ACHN (cell line): ENCODE data around the gene GPBAR1.
A peak's percentile ranks its signal among the peaks of the same experiment; 100 is the strongest.

Experiments used
- DNase-seq: peaks from one replicate; pipeline ENCODE4 v3.0.0-alpha.2; 2015
- in situ Hi-C: cut with HindIII; loops from 2 replicates; pipeline ENCODE4 v1.10.0; 2017; ENCODE audit warnings: low sequenced_read_pairs, low pct_ligation_motif_present, low pct_unique_long_range_greater_than_20kb

GPBAR1 gene

GRCh38 chr2:218277921-218278320 is 17.1 kb downstream of the GPBAR1 start:
- in situ Hi-C loops: no loop called here
- no peak for DNase-seq

GRCh38 chr2:218278531-218279360 is 17.9 kb downstream of the GPBAR1 start:
- in situ Hi-C loops: no loop called here
- no peak for DNase-seq

GRCh38 chr2:218280260-218280870 is 19.6 kb downstream of the GPBAR1 start:
- in situ Hi-C loops: no loop called here
- no peak for DNase-seq

- no peak for DNase-seq
- in situ Hi-C loops: no loop called here
These were observed 20.6 kb downstream of the GPBAR1 start for GRCh38 chr2:218281449-218281848.

GRCh38 chr2:218282173-218282991 is 21.6 kb downstream of the GPBAR1 start:
- in situ Hi-C loops: no loop called here
- DNase-seq: no peak

- DNase-seq: peak; percentile 56
- in situ Hi-C loops: no loop called here
These were observed 23.4 kb downstream of the GPBAR1 start for GRCh38 chr2:218284106-218284811.

GRCh38 chr2:218285604-218286003 is 24.8 kb downstream of the GPBAR1 start:
- no peak for DNase-seq
- in situ Hi-C loops: no loop called here

- in situ Hi-C loops: no loop called here
- peak; percentile 96 for DNase-seq
These were observed 26.0 kb downstream of the GPBAR1 start for GRCh38 chr2:218286570-218287459.

GRCh38 chr2:218289639-218290315 is 29.0 kb downstream of the GPBAR1 start:
- no peak for DNase-seq
- in situ Hi-C loops: no loop called here

GRCh38 chr2:218290316-218291261 is 29.8 kb downstream of the GPBAR1 start:
- in situ Hi-C loops: no loop called here
- DNase-seq: no peak

- DNase-seq: peak; percentile 22
These were observed 30.7 kb downstream of the GPBAR1 start for GRCh38 chr2:218291318-218292047.

GRCh38 chr2:218292048-218293014 is 31.5 kb downstream of the GPBAR1 start, which contains the start of gene TMBIM1:
TMBIM1 (minus strand) TSS chr2:218292503; CDS start chr2:218282141, 10,362 bp downstream.
- DNase-seq: peak; percentile 79
- in situ Hi-C loops: no loop called here

More at GRCh38 chr2:218291318-218292047, 30.7 kb downstream of the GPBAR1 start:
- in situ Hi-C loops: no loop called here

GRCh38 chr2:218293715-218294429 is 33.1 kb downstream of the GPBAR1 start:
- no peak for DNase-seq
- in situ Hi-C loops: no loop called here
